ENCODE results near the gene RAPGEF2. TPM values are rescaled to one million over a fixed set of nuclear protein-coding genes. Genes with fewer than 3 reads are reported as not detected.

The RAPGEF2 gene
- total and polyA plus RNA-seq, 2 of the 8 experiments (the other 6 are each of a cell fraction or from before 2014, with no cell fraction given), result 24.4 to 48.6 TPM

DNA sequence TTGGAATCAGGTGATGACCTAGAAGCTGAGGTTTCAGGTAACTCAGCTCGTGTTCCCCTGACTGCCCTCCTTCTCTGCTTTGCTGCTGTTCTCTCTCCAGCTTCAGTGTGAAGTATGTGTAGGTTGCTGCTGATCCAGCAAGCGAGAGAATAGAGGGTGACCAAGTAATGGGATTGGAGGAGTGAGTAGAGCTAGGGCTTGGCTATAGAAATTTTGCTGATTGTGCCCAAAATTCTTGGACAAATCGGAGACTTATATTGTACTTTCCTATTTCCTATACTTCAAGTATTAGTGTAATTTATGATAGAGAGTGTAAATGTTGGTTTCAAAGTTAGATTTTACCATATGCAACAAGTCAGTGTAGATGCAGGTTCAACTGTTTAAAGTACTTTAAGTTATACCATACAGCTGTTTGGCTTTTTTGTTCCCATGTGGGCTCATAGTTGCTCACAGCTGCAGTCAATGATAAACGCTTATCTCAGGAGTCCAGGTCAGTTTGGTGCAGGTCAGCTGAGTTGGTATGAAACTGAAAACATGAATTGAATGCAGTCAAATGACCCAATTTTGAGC lies 48.0 kb downstream of the RAPGEF2 start:
- H2BK5ac ChIP-seq (ENCODE audit: low read depth, low read length), result no peak overlapping the region
- H3K9me3 ChIP-seq (ENCODE audit: insufficient read depth in 2 of 2, low read depth in 1 of 2, low read length in 1 of 2), result no peaks in the 10 kb centered on the region
- no peak for DNase-seq (ENCODE audit: low read depth in 1 of 2, low spot score in 2 of 2)
- H2BK120ac ChIP-seq (replicated peaks; ENCODE audit: low read depth, low read length), result no peak overlapping the region
- H2BK15ac ChIP-seq (ENCODE audit: low read length), result no peak overlapping the region
- H2BK20ac ChIP-seq (ENCODE audit: low read length), result no peak overlapping the region
- H3K27me3 ChIP-seq (replicated peaks in 1 of 4; ENCODE audit: control insufficient read depth in 3 of 4, extremely low read depth in 1 of 4, insufficient read depth in 3 of 4, low read length in 3 of 4), result no peaks in the 10 kb centered on the region
- H2BK12ac ChIP-seq (ENCODE audit: low read depth, low read length), result no peak overlapping the region
- H3K4me2 ChIP-seq (ENCODE audit: insufficient read depth in 1 of 2, low read depth in 2 of 2, low read length in 2 of 2), result peak overlapping the region; percentile 6 to 29; a peak in 1 of 4 replicates
- H4K8ac ChIP-seq (ENCODE audit: extremely low read depth, insufficient read depth, low read length), result no peak overlapping the region
- H3K27ac ChIP-seq (ENCODE audit: low read depth, low read length), result no peak overlapping the region
- H3K36me3 ChIP-seq (ENCODE audit: control insufficient read depth in 2 of 4, insufficient read depth in 4 of 4, low read length in 3 of 4), result no peaks in the 10 kb centered on the region
- H2AK5ac ChIP-seq (ENCODE audit: low read depth, low read length), result no peak overlapping the region
- peak; percentile 74 for FAIRE-seq
- H3K14ac ChIP-seq (ENCODE audit: insufficient read length), result no peak overlapping the region
- peak overlapping the region in 1 of 4 experiments; percentile 15; a peak in 1 of 7 replicates for H3K9ac ChIP-seq (replicated peaks in 1 of 4; ENCODE audit: extremely low read depth in 1 of 4, low read depth in 3 of 4, low read length in 3 of 4)
- H3K23ac ChIP-seq (ENCODE audit: insufficient read length), result no peak overlapping the region
- H3K23me2 ChIP-seq (ENCODE audit: low read depth, low read length), result no peaks in the 10 kb centered on the region
- no peak overlapping the region for H3K4ac ChIP-seq (replicated peaks; ENCODE audit: insufficient read length, low read depth, low read length)
- H3K79me2 ChIP-seq (ENCODE audit: control insufficient read depth in 1 of 2, insufficient read depth in 2 of 2, low read length in 2 of 2), result peaks cover 0 to 97% of the 10 kb centered on the region in 2 experiments; a peak in 2 of 4 replicates
- H4K91ac ChIP-seq (replicated peaks; ENCODE audit: insufficient read length, low read length), result no peak overlapping the region
- H4K20me1 ChIP-seq (replicated peaks in 1 of 2; ENCODE audit: control insufficient read depth in 1 of 2, insufficient read depth in 2 of 2, low read length in 2 of 2), result peaks cover 0 to 2% of the 10 kb centered on the region in 2 experiments
- TF ChIP-seq USF2 (IDR thresholded peaks at IDR 0.05; ENCODE audit: low read length), result no peak
- TF ChIP-seq SIRT6 (IDR thresholded peaks at IDR 0.05; ENCODE audit: low read length), result no peak
- no peak for TF ChIP-seq JUND (IDR thresholded peaks at IDR 0.05; ENCODE audit: low read length)
- TF ChIP-seq GTF2F1 (IDR thresholded peaks at IDR 0.05; ENCODE audit: borderline replicate concordance, low read depth, low read length), result no peak
- TF ChIP-seq SIX5 (IDR thresholded peaks at IDR 0.05; ENCODE audit: low read depth, low read length), result no peak
- no peak for TF ChIP-seq SP1 (IDR thresholded peaks at IDR 0.05; ENCODE audit: low read depth, low read length)
- TF ChIP-seq RXRA (IDR thresholded peaks at IDR 0.05; ENCODE audit: insufficient read depth, low read depth, low read length), result no peak
- H3K4me1 ChIP-seq (replicated peaks in 1 of 4; ENCODE audit: control insufficient read depth in 3 of 4, insufficient read depth in 4 of 4, low read length in 3 of 4), result peaks cover 0 to 7% (median 3%) of the 10 kb centered on the region in 4 experiments; a peak in 4 of 7 replicates
- POLR2A ChIA-PET (ENCODE audit: partially characterized antibody), result interaction anchor here (1.2 kb wide), 1 partner anchor 41 kb away, joined by 3 read pairs; no protein-coding TSS in a partner anchor
- no peak overlapping the region for H2AFZ ChIP-seq (ENCODE audit: low read length)
- H4K5ac ChIP-seq (ENCODE audit: insufficient read length, low read depth, low read length), result no peak overlapping the region
- no peak overlapping the region for H3K56ac ChIP-seq (replicated peaks; ENCODE audit: insufficient read length, low read depth, low read length)
- H3K18ac ChIP-seq (ENCODE audit: extremely low read depth, low read length), result no peak overlapping the region
- CTCF ChIA-PET (ENCODE audit: partially characterized antibody), result interaction anchor here (1.1 to 1.5 kb wide), 3 partner anchors 28 to 248 kb away, joined by 3 read pairs; no protein-coding TSS in a partner anchor
- 0 out of 2 replicates have a peak, but pooled peaks cover 5% of the 10 kb centered on the region for H3K79me1 ChIP-seq (ENCODE audit: low read depth, low read length)
- 77% methylated on average over 4 of the region's 4 CpGs; no CpG with 5 or more reads in 1 of the 2 experiments for WGBS, 2 experiments (ENCODE audit: extremely low coverage in 1 of 2, insufficient coverage in 1 of 2, insufficient read length in 1 of 2, insufficient replicate concordance in 2 of 2, low coverage in 1 of 2, low lambda C conversion rate in 2 of 2, missing lambda C conversion rate in 1 of 2)
- H3K4me3 ChIP-seq (ENCODE audit: extremely low read depth in 1 of 4, insufficient read depth in 2 of 4, low read depth in 3 of 4, low read length in 4 of 4), result no peak overlapping the region

Data from H1 (cell line).